NCI-H1105 treated with DMSO at 0.1 percent for 48 hours (cell line): ENCODE measurements around the gene FAM227B.
"Not testable (repeated sequence)": the region's sequence is repeated elsewhere in the genome, so short reads cannot be mapped to it uniquely, and the experiment has no call there.

Source experiments
- DNase-seq: peaks from one replicate; lab custom pipeline; 2025; lab: John Stamatoyannopoulos, UW

Gene FAM227B

GRCh38 chr15:49379996-49380395 is 240.6 kb downstream of the FAM227B start:
- DNase-seq: no peak

- DNase-seq: no peak
Observed at GRCh38 chr15:49372366-49372765, 248.3 kb downstream of the FAM227B start.

- no peak for DNase-seq
Observed at GRCh38 chr15:49370782-49371181, 249.8 kb downstream of the FAM227B start.

GRCh38 chr15:49366496-49366895 is 254.1 kb downstream of the FAM227B start:
- no peak for DNase-seq

GRCh38 chr15:49361370-49361769 is 259.2 kb downstream of the FAM227B start:
- no peak for DNase-seq

- not testable (repeated sequence) for DNase-seq
Observed at GRCh38 chr15:49354439-49354838, 266.2 kb downstream of the FAM227B start.

- DNase-seq: no peak
Observed at GRCh38 chr15:49343546-49343945, 277.1 kb downstream of the FAM227B start.

- no peak for DNase-seq
Observed at GRCh38 chr15:49339656-49340055, 281.0 kb downstream of the FAM227B start.

GRCh38 chr15:49331951-49332350 is 288.7 kb downstream of the FAM227B start:
- DNase-seq: no peak

GRCh38 chr15:49331442-49331841 is 289.2 kb downstream of the FAM227B start:
- no peak for DNase-seq

- no peak for DNase-seq
Observed at GRCh38 chr15:49330166-49330565, 290.5 kb downstream of the FAM227B start.

GRCh38 chr15:49328941-49329340 is 291.7 kb downstream of the FAM227B start:
- DNase-seq: no peak

GRCh38 chr15:49327927-49328326 is 292.7 kb downstream of the FAM227B start:
- no peak for DNase-seq

- no peak for DNase-seq
Observed at GRCh38 chr15:49323207-49323606, 297.4 kb downstream of the FAM227B start.

GRCh38 chr15:49320351-49320750 is 300.3 kb downstream of the FAM227B start:
- DNase-seq: no peak

- DNase-seq: no peak
Observed at GRCh38 chr15:49315391-49315823, 305.2 kb downstream of the FAM227B start.

- DNase-seq: no peak
Observed at GRCh38 chr15:49314716-49315115, 305.9 kb downstream of the FAM227B start.

- no peak for DNase-seq
Observed at GRCh38 chr15:49313650-49314049, 307.0 kb downstream of the FAM227B start.

- DNase-seq: no peak
Observed at GRCh38 chr15:49309889-49310288, 310.7 kb downstream of the FAM227B start.

GRCh38 chr15:49308686-49309085 is 311.9 kb downstream of the FAM227B start:
- no peak for DNase-seq

GRCh38 chr15:49306551-49306950 is 314.1 kb downstream of the FAM227B start:
- no peak for DNase-seq

- no peak for DNase-seq
Observed at GRCh38 chr15:49303003-49303402, 317.6 kb downstream of the FAM227B start.

GRCh38 chr15:49301562-49301961 is 319.1 kb downstream of the FAM227B start:
- no peak for DNase-seq

GRCh38 chr15:49300856-49301255 is 319.8 kb downstream of the FAM227B start:
- no peak for DNase-seq

GRCh38 chr15:49297584-49297983 is 323.0 kb downstream of the FAM227B start:
- DNase-seq: no peak
